ENCODE measurements around the gene LPAR2. TPM values are rescaled to one million over a fixed set of nuclear protein-coding genes. Genes with fewer than 3 reads are reported as not detected.
"Not testable (repeated sequence)": the region's sequence is repeated elsewhere in the genome, so short reads cannot be mapped to it uniquely, and the experiment has no call there.

LPAR2 gene
- total RNA-seq, 1 donor = 0.72 TPM

DNA sequence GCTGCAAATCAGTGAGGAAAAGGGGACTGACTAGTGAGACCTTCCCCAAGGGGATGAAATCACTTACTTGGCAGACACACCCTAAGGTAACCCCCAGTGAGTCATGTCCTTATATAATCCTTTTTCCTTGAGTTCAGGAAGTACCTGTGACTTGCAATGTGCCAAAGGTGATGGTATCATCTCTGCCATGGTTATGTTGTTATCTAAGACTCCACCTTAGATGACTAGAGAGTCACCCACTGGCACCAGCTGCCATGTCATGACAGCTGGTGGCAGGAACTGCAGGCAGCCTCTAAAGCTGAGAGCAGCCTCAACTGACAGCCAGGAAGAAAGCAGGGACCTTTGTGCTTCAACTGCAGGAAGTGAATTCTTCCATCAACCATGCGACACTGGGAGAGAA is 22.0 kb downstream of the LPAR2 start:
- Histone ChIP-seq H3K36me3 (ENCODE audit: insufficient read depth, low read length) (no peaks in the 10 kb centered on the region), H4K20me1 (ENCODE audit: insufficient read depth, low read length) (no peaks in the 10 kb centered on the region), H3K4me3 (ENCODE audit: insufficient read depth, low read length) (no peak overlapping the region), H2AFZ (ENCODE audit: low read length) (no peak overlapping the region), H3K27ac (ENCODE audit: low read depth, low read length) (no peak overlapping the region), H3K79me2 (ENCODE audit: insufficient read depth, low read length) (no peaks in the 10 kb centered on the region), H3K27me3 (ENCODE audit: insufficient read depth, low read length) (no peaks in the 10 kb centered on the region), H3K4me1 (ENCODE audit: insufficient read depth, low read length) (no peaks in the 10 kb centered on the region), H3K9me3 (ENCODE audit: low read depth, low read length) (no peaks in the 10 kb centered on the region), H3K4me2 (ENCODE audit: insufficient read depth, low read length) (no peak overlapping the region)
- peak; percentile 64 for DNase-seq (ENCODE audit: insufficient read length, low spot score, missing footprints)
- TF ChIP-seq, protein P1, sequence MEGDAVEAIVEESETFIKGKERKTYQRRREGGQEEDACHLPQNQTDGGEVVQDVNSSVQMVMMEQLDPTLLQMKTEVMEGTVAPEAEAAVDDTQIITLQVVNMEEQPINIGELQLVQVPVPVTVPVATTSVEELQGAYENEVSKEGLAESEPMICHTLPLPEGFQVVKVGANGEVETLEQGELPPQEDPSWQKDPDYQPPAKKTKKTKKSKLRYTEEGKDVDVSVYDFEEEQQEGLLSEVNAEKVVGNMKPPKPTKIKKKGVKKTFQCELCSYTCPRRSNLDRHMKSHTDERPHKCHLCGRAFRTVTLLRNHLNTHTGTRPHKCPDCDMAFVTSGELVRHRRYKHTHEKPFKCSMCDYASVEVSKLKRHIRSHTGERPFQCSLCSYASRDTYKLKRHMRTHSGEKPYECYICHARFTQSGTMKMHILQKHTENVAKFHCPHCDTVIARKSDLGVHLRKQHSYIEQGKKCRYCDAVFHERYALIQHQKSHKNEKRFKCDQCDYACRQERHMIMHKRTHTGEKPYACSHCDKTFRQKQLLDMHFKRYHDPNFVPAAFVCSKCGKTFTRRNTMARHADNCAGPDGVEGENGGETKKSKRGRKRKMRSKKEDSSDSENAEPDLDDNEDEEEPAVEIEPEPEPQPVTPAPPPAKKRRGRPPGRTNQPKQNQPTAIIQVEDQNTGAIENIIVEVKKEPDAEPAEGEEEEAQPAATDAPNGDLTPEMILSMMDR (IDR thresholded peaks at IDR 0.05; ENCODE audit: extremely low read depth, low read depth, low read length) = no peak

DNA sequence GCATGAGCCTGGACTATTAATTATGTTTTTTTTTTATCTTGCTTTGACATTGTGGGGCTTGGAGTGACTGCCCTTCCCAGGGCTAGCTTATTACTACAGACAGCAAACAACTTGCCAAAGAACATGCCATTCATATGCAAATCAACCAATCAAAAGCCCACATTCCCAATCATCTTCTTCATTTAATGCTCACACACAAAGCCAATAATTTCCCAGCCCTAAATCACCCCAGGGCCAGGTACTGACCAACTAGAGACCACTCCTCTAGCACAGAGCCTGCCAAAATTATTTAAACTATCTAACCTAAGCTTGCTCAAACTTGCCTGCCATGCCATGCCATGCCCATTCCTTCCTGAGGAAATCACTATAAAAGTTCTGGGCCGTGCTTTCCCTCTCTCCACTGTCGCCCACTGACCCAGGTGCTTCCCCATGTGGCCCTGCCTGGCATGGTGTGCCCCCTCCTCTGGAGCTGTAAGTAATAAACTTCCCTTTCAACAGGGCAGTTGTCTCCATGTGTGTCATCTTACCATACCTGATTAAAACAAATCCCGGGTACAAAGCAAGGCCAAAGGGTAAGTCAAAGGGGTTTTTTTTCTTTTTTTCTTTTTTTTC is 25.2 kb downstream of the LPAR2 start:
- H3K4me3 ChIP-seq (ENCODE audit: insufficient read depth, low read length) = no peak overlapping the region
- H3K4me2 ChIP-seq (ENCODE audit: insufficient read depth, low read length) = no peak overlapping the region
- no peaks in the 10 kb centered on the region for H3K36me3 ChIP-seq (ENCODE audit: insufficient read depth, low read length)
- H3K4me1 ChIP-seq (ENCODE audit: insufficient read depth, low read length) = no peaks in the 10 kb centered on the region
- H4K20me1 ChIP-seq (ENCODE audit: insufficient read depth, low read length) = no peaks in the 10 kb centered on the region
- no peaks in the 10 kb centered on the region for H3K79me2 ChIP-seq (ENCODE audit: insufficient read depth, low read length)
- no peak overlapping the region for H2AFZ ChIP-seq (ENCODE audit: low read length)
- H3K27me3 ChIP-seq (ENCODE audit: insufficient read depth, low read length) = no peaks in the 10 kb centered on the region
- peak; percentile 58 for DNase-seq (ENCODE audit: insufficient read length, low spot score, missing footprints)
- H3K9me3 ChIP-seq (ENCODE audit: low read depth, low read length) = no peaks in the 10 kb centered on the region
- TF ChIP-seq, protein P1 (IDR thresholded peaks at IDR 0.05; ENCODE audit: extremely low read depth, low read depth, low read length) = no peak
- no peak overlapping the region for H3K27ac ChIP-seq (ENCODE audit: low read depth, low read length)

GRCh38 chr19:19602136-19602712 is 25.8 kb downstream of the LPAR2 start:
- no peaks in the 10 kb centered on the region for H3K79me2 ChIP-seq (ENCODE audit: insufficient read depth, low read length)
- H4K20me1 ChIP-seq (ENCODE audit: insufficient read depth, low read length) = no peaks in the 10 kb centered on the region
- no peaks in the 10 kb centered on the region for H3K4me1 ChIP-seq (ENCODE audit: insufficient read depth, low read length)
- no peaks in the 10 kb centered on the region for H3K9me3 ChIP-seq (ENCODE audit: low read depth, low read length)
- no peak overlapping the region for H2AFZ ChIP-seq (ENCODE audit: low read length)
- TF ChIP-seq, protein P1 (IDR thresholded peaks at IDR 0.05; ENCODE audit: extremely low read depth, low read depth, low read length) = no peak
- H3K27ac ChIP-seq (ENCODE audit: low read depth, low read length) = no peak overlapping the region
- H3K4me3 ChIP-seq (ENCODE audit: insufficient read depth, low read length) = no peak overlapping the region
- no peaks in the 10 kb centered on the region for H3K36me3 ChIP-seq (ENCODE audit: insufficient read depth, low read length)
- no peak for DNase-seq (ENCODE audit: insufficient read length, low spot score, missing footprints)
- H3K4me2 ChIP-seq (ENCODE audit: insufficient read depth, low read length) = no peak overlapping the region
- no peaks in the 10 kb centered on the region for H3K27me3 ChIP-seq (ENCODE audit: insufficient read depth, low read length)

DNA sequence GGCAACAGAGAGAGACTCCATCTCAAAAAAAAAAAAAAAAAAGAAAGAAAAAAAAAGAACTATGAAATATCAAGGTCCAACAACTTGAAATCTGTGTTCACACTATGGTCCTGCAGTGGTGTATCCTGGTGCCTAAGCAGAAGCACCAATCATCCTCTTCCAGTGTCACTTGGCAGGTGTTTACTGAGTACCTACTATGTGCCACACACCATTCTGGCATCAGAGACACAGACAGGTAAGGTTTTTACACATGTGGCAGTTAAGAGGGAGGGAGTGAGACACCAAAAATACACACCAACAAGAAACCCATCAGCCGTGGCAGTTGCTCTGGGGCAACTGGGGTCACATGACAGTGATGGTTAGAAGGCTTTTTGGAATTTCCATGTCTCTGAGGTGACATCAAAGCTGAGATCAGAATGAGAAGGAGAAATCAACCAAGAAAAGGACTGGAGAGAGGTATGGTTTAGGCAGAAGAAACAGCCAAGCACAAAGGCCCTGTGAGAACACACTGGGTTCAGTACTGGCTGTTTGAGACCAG is 27.2 kb downstream of the LPAR2 start:
- H3K79me2 ChIP-seq (ENCODE audit: insufficient read depth, low read length) = no peaks in the 10 kb centered on the region

GRCh38 chr19:19598728-19599451 is 29.1 kb downstream of the LPAR2 start:
- not testable (repeated sequence) for H3K4me3 ChIP-seq (ENCODE audit: insufficient read depth, low read length); H3K79me2 ChIP-seq (ENCODE audit: insufficient read depth, low read length)

More for the DNA sequence above, 27.2 kb downstream of the LPAR2 start:
- no peak for DNase-seq (ENCODE audit: insufficient read length, low spot score, missing footprints)
- Histone ChIP-seq H3K4me2 (ENCODE audit: insufficient read depth, low read length) (no peak overlapping the region), H4K20me1 (ENCODE audit: insufficient read depth, low read length) (no peaks in the 10 kb centered on the region), H3K9me3 (ENCODE audit: low read depth, low read length) (no peaks in the 10 kb centered on the region), H3K27me3 (ENCODE audit: insufficient read depth, low read length) (no peaks in the 10 kb centered on the region), H3K4me3 (ENCODE audit: insufficient read depth, low read length) (no peak overlapping the region), H3K4me1 (ENCODE audit: insufficient read depth, low read length) (no peaks in the 10 kb centered on the region), H3K27ac (ENCODE audit: low read depth, low read length) (no peak overlapping the region), H2AFZ (ENCODE audit: low read length) (no peak overlapping the region), H3K36me3 (ENCODE audit: insufficient read depth, low read length) (no peaks in the 10 kb centered on the region)
- TF ChIP-seq, protein P1 (IDR thresholded peaks at IDR 0.05; ENCODE audit: extremely low read depth, low read depth, low read length) = no peak

More at GRCh38 chr19:19598728-19599451, 29.1 kb downstream of the LPAR2 start:
- H3K4me2 ChIP-seq (ENCODE audit: insufficient read depth, low read length); DNase-seq (ENCODE audit: insufficient read length, low spot score, missing footprints); H3K36me3 ChIP-seq (ENCODE audit: insufficient read depth, low read length); H2AFZ ChIP-seq (ENCODE audit: low read length); H3K9me3 ChIP-seq (ENCODE audit: low read depth, low read length); H3K27me3 ChIP-seq (ENCODE audit: insufficient read depth, low read length); H4K20me1 ChIP-seq (ENCODE audit: insufficient read depth, low read length); H3K27ac ChIP-seq (ENCODE audit: low read depth, low read length): not testable (repeated sequence)
- H3K4me1 ChIP-seq (ENCODE audit: insufficient read depth, low read length) = peaks cover 10% of the 10 kb centered on the region
